ENCODE results near the gene ADAP2.
"Not testable (repeated sequence)": the region's sequence is repeated elsewhere in the genome, so short reads cannot be mapped to it uniquely, and the experiment has no call there.

DNA sequence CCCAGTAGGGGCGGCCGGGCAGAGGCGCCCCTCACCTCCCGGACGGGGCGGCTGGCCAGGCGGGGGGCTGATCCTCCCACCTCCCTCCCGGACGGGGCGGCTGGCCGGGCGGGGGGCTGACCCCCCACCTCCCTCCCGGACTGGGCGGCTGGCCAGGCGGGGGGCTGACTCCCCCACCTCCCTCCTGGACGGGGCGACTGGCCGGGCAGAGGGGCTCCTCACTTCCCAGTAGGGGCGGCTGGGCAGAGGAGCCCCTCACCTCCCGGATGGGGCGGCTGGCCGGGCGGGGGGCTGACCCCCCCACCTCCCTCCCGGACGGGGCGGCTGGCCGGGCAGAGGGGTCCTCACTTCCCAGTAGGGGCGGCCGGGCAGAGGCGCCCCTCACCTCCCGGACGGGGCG is 58.2 kb downstream of the ADAP2 start:
- not testable (repeated sequence) for TF ChIP-seq POLR2AphosphoS5 (IDR thresholded peaks at IDR 0.05; ENCODE audit: low read depth, low read length); TAF1 (IDR thresholded peaks at IDR 0.05; ENCODE audit: borderline replicate concordance, low read depth, low read length)
